Smooth muscle cell (in vitro differentiated cells): ENCODE measurements around the gene RASA2. TPM values are rescaled to one million over a fixed set of nuclear protein-coding genes. Genes with fewer than 3 reads are reported as not detected.
A peak's percentile ranks its signal among the peaks of the same experiment; 100 is the strongest.

Experiments used
- DNase-seq: peaks from one replicate; lab custom pipeline; 2025; ENCODE audit not compliant: unreplicated experiment; lab: John Stamatoyannopoulos, UW
- H2AFZ ChIP-seq: fragments of 200-600 bp; sonication (generic); 2 replicates; pipeline ENCODE4 v1.6.0; 2016; ENCODE audit warnings: antibody characterized with exemption, low read depth, mild to moderate bottlenecking
- H3F3A ChIP-seq: fragments of 200-600 bp; sonication (generic); 2 replicates; pipeline ENCODE4 v1.6.0; 2017; ENCODE audit warnings: antibody characterized with exemption, low read depth
- H3K27ac ChIP-seq: fragments of 200-600 bp; sonication (generic); 2 replicates; pipeline ENCODE4 v1.5.1; 2016; ENCODE audit warnings: low read depth, mild to moderate bottlenecking
- H3K27me3 ChIP-seq: fragments of 200-600 bp; sonication (generic); 2 replicates; pipeline ENCODE4 v1.6.1; 2016; ENCODE audit warnings: low read depth, mild to moderate bottlenecking
- H3K36me3 ChIP-seq: fragments of 200-600 bp; sonication (generic); 2 replicates; pipeline ENCODE4 v1.5.1; 2016; ENCODE audit warnings: low read depth
- H3K4me1 ChIP-seq: fragments of 200-600 bp; sonication (generic); 2 replicates; pipeline ENCODE4 v1.5.1; 2016; ENCODE audit warnings: low read depth
- H3K4me2 ChIP-seq: fragments of 200-600 bp; sonication (generic); 2 replicates; pipeline ENCODE4 v1.6.0; 2016; ENCODE audit warnings: mild to moderate bottlenecking
- H3K4me3 ChIP-seq: fragments of 200-600 bp; sonication (generic); 2 replicates; pipeline ENCODE4 v1.5.1; 2016; ENCODE audit warnings: mild to moderate bottlenecking
- H3K79me2 ChIP-seq: fragments of 200-600 bp; sonication (generic); 2 replicates; pipeline ENCODE4 v1.6.0; 2016; ENCODE audit warnings: low read depth, mild to moderate bottlenecking
- H3K9ac ChIP-seq: fragments of 200-600 bp; sonication (generic); 2 replicates; pipeline ENCODE4 v1.6.0; 2016; ENCODE audit warnings: low read depth
- H3K9me3 ChIP-seq: fragments of 200-600 bp; sonication (generic); replicated peaks from 2 replicates; pipeline ENCODE4 v1.5.1; 2016; ENCODE audit warnings: low read depth
- H4K20me1 ChIP-seq: fragments of 200-600 bp; sonication (generic); 2 replicates; pipeline ENCODE4 v1.6.0; 2016; ENCODE audit warnings: low read depth
- CTCF ChIP-seq: fragments of 200-600 bp; sonication (generic); IDR thresholded peaks from 2 replicates; pipeline ENCODE4 v1.5.1; 2017; ENCODE audit warnings: borderline replicate concordance, mild to moderate bottlenecking, antibody characterized with exemption; ENCODE audit not compliant: insufficient read depth, poor library complexity, severe bottlenecking
- WGBS: methylation state at CpG from one replicate; pipeline ENCODE4 v1.1.7; 2016; ENCODE audit warnings: low lambda C conversion rate; 5-methylcytosine and 5-hydroxymethylcytosine counted together
- polyA plus RNA-seq: library from polyadenylated mRNA; unstranded; fragments of >200 nt; fragmentation: Nextera tagmentation; extraction: Ambion mirVana; gene quantifications from 2 replicates; pipeline ENCODE4 v1.2.1, GENCODE V29; 2016
- total RNA-seq: library from RNA; depleted of rRNA; stranded (reverse); fragments of >200 nt; gene quantifications from 2 replicates; pipeline ENCODE4 v1.2.3, GENCODE V29; 2014

The RASA2 gene
- total and polyA plus RNA-seq, 2 experiments from 2014 or later, result 4.9 to 20.0 TPM

- Histone ChIP-seq H3K27ac (no peak overlapping the region), H3K4me3 (no peak overlapping the region), H3K4me2 (no peak overlapping the region), H3F3A (no peaks in the 10 kb centered on the region), H3K9me3 (no peaks in the 10 kb centered on the region), H3K4me1 (no peaks in the 10 kb centered on the region), H3K79me2 (no peaks in the 10 kb centered on the region), H4K20me1 (no peaks in the 10 kb centered on the region), H3K27me3 (no peaks in the 10 kb centered on the region), H2AFZ (no peak overlapping the region), H3K36me3 (peaks cover 16% of the 10 kb centered on the region), H3K9ac (no peak overlapping the region)
- TF ChIP-seq CTCF, result no peak
- DNase-seq, result no peak
Observed at GRCh38 chr3:141537856-141538255, 51.0 kb downstream of the RASA2 start.

- no peak overlapping the region for H3K4me3 ChIP-seq
- no peak overlapping the region for H3K9ac ChIP-seq
- peaks cover 23% of the 10 kb centered on the region for H3K36me3 ChIP-seq
- H3K79me2 ChIP-seq, result no peaks in the 10 kb centered on the region
- H3K4me1 ChIP-seq, result no peaks in the 10 kb centered on the region
- no peak overlapping the region for H3K4me2 ChIP-seq
- no peaks in the 10 kb centered on the region for H4K20me1 ChIP-seq
- no peaks in the 10 kb centered on the region for H3F3A ChIP-seq
- no peak overlapping the region for H2AFZ ChIP-seq
- 98% methylated on average over 2 of the region's 2 CpGs for WGBS
- peak overlapping the region; percentile 20 for H3K27ac ChIP-seq
- H3K27me3 ChIP-seq, result no peaks in the 10 kb centered on the region
- TF ChIP-seq CTCF, result no peak
- DNase-seq, result no peak
- no peaks in the 10 kb centered on the region for H3K9me3 ChIP-seq
Observed at GRCh38 chr3:141538568-141539240, 51.9 kb downstream of the RASA2 start.

- no peak for TF ChIP-seq CTCF
- no peaks in the 10 kb centered on the region for H3K79me2 ChIP-seq
- H2AFZ ChIP-seq, result no peak overlapping the region
- no peaks in the 10 kb centered on the region for H3K4me1 ChIP-seq
- H4K20me1 ChIP-seq, result no peaks in the 10 kb centered on the region
- DNase-seq, result no peak
- no peak overlapping the region for H3K9ac ChIP-seq
- H3K27me3 ChIP-seq, result no peaks in the 10 kb centered on the region
- peak overlapping the region; percentile 29 for H3K4me2 ChIP-seq
- H3K27ac ChIP-seq, result peak overlapping the region; percentile 20
- H3K36me3 ChIP-seq, result peaks cover 23% of the 10 kb centered on the region
- no peaks in the 10 kb centered on the region for H3F3A ChIP-seq
- no peak overlapping the region for H3K4me3 ChIP-seq
- WGBS, result 75% methylated on average over 5 of the region's 5 CpGs
- no peaks in the 10 kb centered on the region for H3K9me3 ChIP-seq
Observed at GRCh38 chr3:141539431-141540187, 52.8 kb downstream of the RASA2 start.
